HepG2 (cell line): ENCODE results near the gene MEA1. TPM values are rescaled to one million over a fixed set of nuclear protein-coding genes. Genes with fewer than 3 reads are reported as not detected.

ENCODE experiments used
- BCLAF1 ChIP-seq: fragments of 450-650 bp; IDR thresholded peaks from 2 replicates; pipeline ENCODE4 v1.6.1; 2017; ENCODE audit warnings: mild to moderate bottlenecking
- CCDC6 ChIP-seq: sonication (generic); formaldehyde crosslinking; IDR thresholded peaks from 2 replicates; pipeline ENCODE4 v1.8.1; 2022; ENCODE audit warnings: mild to moderate bottlenecking, missing genetic modification reagents, moderate library complexity
- CREM ChIP-seq, 2 experiments: sonication (generic) in 1 of 2; formaldehyde crosslinking in 1 of 2; IDR thresholded peaks; 2 replicates each; pipeline versions ENCODE4 v1.4.0 to v1.6.1; 2016 to 2020; ENCODE audit warnings: antibody characterized with exemption in 1 of 2, mild to moderate bottlenecking in 1 of 2, missing genetic modification reagents in 1 of 2
- HCFC1 ChIP-seq: fragments of 150-350 bp; IDR thresholded peaks from 2 replicates; pipeline ENCODE4 v1.6.1; 2014; ENCODE audit warnings: low read depth, low read length
- MTF2 ChIP-seq: sonication (generic); formaldehyde crosslinking; IDR thresholded peaks from 2 replicates; pipeline ENCODE4 v1.5.0; 2020; ENCODE audit warnings: missing genetic modification reagents, borderline replicate concordance
- SMAD1 ChIP-seq: sonication (generic); formaldehyde crosslinking; IDR thresholded peaks from 2 replicates; pipeline ENCODE4 v1.4.0; 2020; ENCODE audit warnings: missing genetic modification reagents, low read depth, mild to moderate bottlenecking, borderline replicate concordance
- ZC3H4 ChIP-seq: sonication (generic); formaldehyde crosslinking; IDR thresholded peaks from 2 replicates; pipeline ENCODE4 v1.4.0; 2020; ENCODE audit warnings: missing genetic modification reagents, borderline replicate concordance
- ZNF207 ChIP-seq: fragments of 450-650 bp; IDR thresholded peaks from 2 replicates; pipeline ENCODE4 v1.6.1; 2016; ENCODE audit warnings: antibody characterized with exemption, borderline replicate concordance
- ZNF558 ChIP-seq: sonication (generic); formaldehyde crosslinking; IDR thresholded peaks from 2 replicates; pipeline ENCODE4 v1.9.0; 2022; ENCODE audit warnings: mild to moderate bottlenecking, missing genetic modification reagents, borderline replicate concordance
- ZNF569 ChIP-seq: sonication (generic); formaldehyde crosslinking; IDR thresholded peaks from 2 replicates; pipeline ENCODE4 v1.5.0; 2020; ENCODE audit warnings: mild to moderate bottlenecking, missing genetic modification reagents, moderate library complexity, borderline replicate concordance
- ZNF580 ChIP-seq: IDR thresholded peaks from 2 replicates; pipeline ENCODE4 v1.6.1; 2016; ENCODE audit warnings: low read depth, borderline replicate concordance
- ZNF775 ChIP-seq: sonication (generic); formaldehyde crosslinking; IDR thresholded peaks from 2 replicates; pipeline ENCODE4 v1.4.0; 2020; ENCODE audit warnings: missing genetic modification reagents, mild to moderate bottlenecking, moderate library complexity, borderline replicate concordance
- ZNF784 ChIP-seq: sonication (generic); formaldehyde crosslinking; IDR thresholded peaks from 2 replicates; pipeline ENCODE4 v1.5.1; 2020; ENCODE audit warnings: missing genetic modification reagents, mild to moderate bottlenecking, borderline replicate concordance
- ZSCAN31 ChIP-seq: sonication (generic); formaldehyde crosslinking; IDR thresholded peaks from 2 replicates; pipeline ENCODE4 v1.5.0; 2020; ENCODE audit warnings: low read depth, mild to moderate bottlenecking, missing genetic modification reagents
- polyA plus RNA-seq, 8 experiments: library from polyadenylated mRNA; depleted of rRNA in 3 of 8; stranded (reverse) in 7 of 8; unstranded in 1 of 8; fragments of >200 nt; fragmentation: Illumina TruSeq in 4 of 8; extraction: Trizol in 4 of 8; gene quantifications; 2 replicates each; pipeline versions ENCODE4 v1.2.1 to v1.2.3, GENCODE V29; 2011 to 2016; ENCODE audit warnings: low read depth in 4 of 8, missing spikeins in 1 of 8, mixed read lengths in 1 of 8; ENCODE audit not compliant: insufficient read depth in 1 of 8
- total RNA-seq, 5 experiments: library from RNA; depleted of rRNA; stranded (reverse); fragments of >200 nt; fragmentation: Illumina TruSeq; extraction: Trizol; gene quantifications; 2 replicates each; pipeline ENCODE4 v1.2.3, GENCODE V29; 2016; ENCODE audit warnings: low read depth in 1 of 5
- TF ChIP-seq, protein P1 (sequence below): sonication (generic); formaldehyde crosslinking; conservative IDR thresholded peaks from 2 replicates; pipeline ENCODE4 v1.4.0; 2020; ENCODE audit warnings: mild to moderate bottlenecking, missing genetic modification reagents, moderate library complexity
- TF ChIP-seq, protein P2 (sequence below): sonication (generic); formaldehyde crosslinking; IDR thresholded peaks from 2 replicates; pipeline ENCODE4; 2020; ENCODE audit warnings: missing genetic modification reagents, mild to moderate bottlenecking, borderline replicate concordance

Gene MEA1
- total and polyA plus RNA-seq, 2 of the 13 experiments (the other 11 are each of a cell fraction or from before 2014, with no cell fraction given), result 75.6 to 86.2 TPM

DNA sequence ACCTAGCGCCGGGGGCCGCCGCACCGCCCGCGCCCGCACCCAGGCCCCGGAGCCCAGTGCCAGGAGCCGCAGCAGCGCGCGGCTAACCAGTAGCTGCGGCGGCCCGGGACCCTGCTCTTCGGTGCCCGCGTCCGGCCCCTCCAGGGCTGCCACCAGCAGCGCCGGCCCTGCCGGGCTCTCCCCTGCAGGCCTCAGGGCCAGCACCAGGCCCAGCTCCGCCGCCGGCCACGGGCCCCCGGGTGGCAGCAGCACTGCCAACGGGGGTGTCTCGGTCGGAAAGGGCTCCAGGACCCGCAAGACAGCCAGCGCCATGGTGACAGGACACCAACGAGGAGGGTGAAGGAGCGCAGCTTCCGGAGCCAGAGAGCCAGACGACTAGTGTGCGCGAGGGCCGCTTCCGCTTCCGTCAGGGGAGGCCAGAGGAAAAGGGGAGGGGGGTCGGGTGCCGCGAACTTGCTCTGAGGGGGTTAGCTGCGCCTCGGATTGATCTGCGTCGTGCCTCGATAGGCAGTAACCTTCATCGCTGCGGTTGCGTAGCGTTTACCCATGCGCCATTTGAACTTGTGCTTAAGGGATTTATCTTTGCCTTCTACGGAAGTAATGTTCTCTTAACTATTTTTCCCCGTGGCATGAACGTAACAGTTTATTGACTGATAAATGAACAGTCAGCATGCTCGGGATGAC lies 34.8 kb downstream of the MEA1 start, which contains the start of gene PEX6 (continued):
- TF ChIP-seq, protein P1, sequence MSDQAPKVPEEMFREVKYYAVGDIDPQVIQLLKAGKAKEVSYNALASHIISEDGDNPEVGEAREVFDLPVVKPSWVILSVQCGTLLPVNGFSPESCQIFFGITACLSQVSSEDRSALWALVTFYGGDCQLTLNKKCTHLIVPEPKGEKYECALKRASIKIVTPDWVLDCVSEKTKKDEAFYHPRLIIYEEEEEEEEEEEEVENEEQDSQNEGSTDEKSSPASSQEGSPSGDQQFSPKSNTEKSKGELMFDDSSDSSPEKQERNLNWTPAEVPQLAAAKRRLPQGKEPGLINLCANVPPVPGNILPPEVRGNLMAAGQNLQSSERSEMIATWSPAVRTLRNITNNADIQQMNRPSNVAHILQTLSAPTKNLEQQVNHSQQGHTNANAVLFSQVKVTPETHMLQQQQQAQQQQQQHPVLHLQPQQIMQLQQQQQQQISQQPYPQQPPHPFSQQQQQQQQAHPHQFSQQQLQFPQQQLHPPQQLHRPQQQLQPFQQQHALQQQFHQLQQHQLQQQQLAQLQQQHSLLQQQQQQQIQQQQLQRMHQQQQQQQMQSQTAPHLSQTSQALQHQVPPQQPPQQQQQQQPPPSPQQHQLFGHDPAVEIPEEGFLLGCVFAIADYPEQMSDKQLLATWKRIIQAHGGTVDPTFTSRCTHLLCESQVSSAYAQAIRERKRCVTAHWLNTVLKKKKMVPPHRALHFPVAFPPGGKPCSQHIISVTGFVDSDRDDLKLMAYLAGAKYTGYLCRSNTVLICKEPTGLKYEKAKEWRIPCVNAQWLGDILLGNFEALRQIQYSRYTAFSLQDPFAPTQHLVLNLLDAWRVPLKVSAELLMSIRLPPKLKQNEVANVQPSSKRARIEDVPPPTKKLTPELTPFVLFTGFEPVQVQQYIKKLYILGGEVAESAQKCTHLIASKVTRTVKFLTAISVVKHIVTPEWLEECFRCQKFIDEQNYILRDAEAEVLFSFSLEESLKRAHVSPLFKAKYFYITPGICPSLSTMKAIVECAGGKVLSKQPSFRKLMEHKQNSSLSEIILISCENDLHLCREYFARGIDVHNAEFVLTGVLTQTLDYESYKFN (CRISPR knock-in tag), result peak; percentile 75
- TF ChIP-seq CCDC6 (CRISPR knock-in tag), result no peak; the same call in 1 of the 2 replicates
- TF ChIP-seq ZNF784 (CRISPR knock-in tag), result peak; percentile 89
- TF ChIP-seq ZNF569, result peak; percentile 72; the same call in 1 of the 2 replicates
- TF ChIP-seq ZC3H4 (CRISPR knock-in tag), result peak; percentile 16; the same call in 1 of the 2 replicates
- TF ChIP-seq ZSCAN31 (CRISPR knock-in tag), result peak; percentile 63; the same call in 1 of the 2 replicates
- TF ChIP-seq ZNF558 (CRISPR knock-in tag), result peak; percentile 78; the same call in 1 of the 2 replicates
- no peak for TF ChIP-seq BCLAF1
- TF ChIP-seq SMAD1 (CRISPR knock-in tag), result peak; percentile 97; the same call in 1 of the 2 replicates
- TF ChIP-seq, protein P2, sequence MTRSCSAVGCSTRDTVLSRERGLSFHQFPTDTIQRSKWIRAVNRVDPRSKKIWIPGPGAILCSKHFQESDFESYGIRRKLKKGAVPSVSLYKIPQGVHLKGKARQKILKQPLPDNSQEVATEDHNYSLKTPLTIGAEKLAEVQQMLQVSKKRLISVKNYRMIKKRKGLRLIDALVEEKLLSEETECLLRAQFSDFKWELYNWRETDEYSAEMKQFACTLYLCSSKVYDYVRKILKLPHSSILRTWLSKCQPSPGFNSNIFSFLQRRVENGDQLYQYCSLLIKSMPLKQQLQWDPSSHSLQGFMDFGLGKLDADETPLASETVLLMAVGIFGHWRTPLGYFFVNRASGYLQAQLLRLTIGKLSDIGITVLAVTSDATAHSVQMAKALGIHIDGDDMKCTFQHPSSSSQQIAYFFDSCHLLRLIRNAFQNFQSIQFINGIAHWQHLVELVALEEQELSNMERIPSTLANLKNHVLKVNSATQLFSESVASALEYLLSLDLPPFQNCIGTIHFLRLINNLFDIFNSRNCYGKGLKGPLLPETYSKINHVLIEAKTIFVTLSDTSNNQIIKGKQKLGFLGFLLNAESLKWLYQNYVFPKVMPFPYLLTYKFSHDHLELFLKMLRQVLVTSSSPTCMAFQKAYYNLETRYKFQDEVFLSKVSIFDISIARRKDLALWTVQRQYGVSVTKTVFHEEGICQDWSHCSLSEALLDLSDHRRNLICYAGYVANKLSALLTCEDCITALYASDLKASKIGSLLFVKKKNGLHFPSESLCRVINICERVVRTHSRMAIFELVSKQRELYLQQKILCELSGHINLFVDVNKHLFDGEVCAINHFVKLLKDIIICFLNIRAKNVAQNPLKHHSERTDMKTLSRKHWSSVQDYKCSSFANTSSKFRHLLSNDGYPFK (CRISPR knock-in tag), result peak; percentile 96; the same call in 1 of the 2 replicates
- TF ChIP-seq ZNF207, result no peak
- peak; percentile 48 for TF ChIP-seq HCFC1
- TF ChIP-seq ZNF775 (CRISPR knock-in tag), result no peak; the same call in 1 of the 2 replicates
- TF ChIP-seq MTF2, result no peak
- TF ChIP-seq ZNF580 (CRISPR knock-in tag), result peak; percentile 92
- peak; percentile 70; the same call in 1 of the 2 replicates for TF ChIP-seq CREM (IDR thresholded peaks at IDR 0.05)
- TF ChIP-seq CREM (CRISPR knock-in tag; IDR thresholded peaks at IDR 0.05), result no peak
